ENCODE measurements around the gene CSMD2. TPM values are rescaled to one million over a fixed set of nuclear protein-coding genes. Genes with fewer than 3 reads are reported as not detected.

CSMD2 gene
- total RNA-seq, 1 experiment from 2014 or later, result 0.22 TPM

DNA sequence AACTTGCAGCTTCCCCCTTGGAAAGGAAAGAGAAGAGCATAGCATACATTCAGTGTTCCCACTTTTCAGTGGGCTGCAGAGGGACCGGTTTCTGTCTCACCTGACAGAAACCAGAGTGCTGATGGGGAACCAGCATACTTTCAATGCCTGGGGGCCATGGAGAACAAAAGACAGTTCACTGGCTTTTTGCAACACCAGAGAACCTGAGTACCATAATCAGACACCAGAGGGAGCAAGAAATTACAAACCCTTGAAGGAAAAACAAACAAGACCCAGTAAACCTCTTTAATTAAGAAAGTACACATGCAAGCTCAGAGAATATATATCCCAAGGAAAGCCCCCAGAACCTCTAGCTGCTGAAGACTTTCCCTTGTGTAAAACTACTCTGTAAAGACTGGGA lies 51.1 kb downstream of the CSMD2 start:
- Histone ChIP-seq H3K27me3 (ENCODE audit: insufficient read depth, low read length) (peaks cover 6% of the 10 kb centered on the region; the same call in 1 of the 2 replicates), H3K9me3 (ENCODE audit: control insufficient read depth in 1 of 2, insufficient read depth in 1 of 2, low read depth in 1 of 2, low read length in 2 of 2) (0 out of 4 replicates have a peak, but pooled peaks cover 0 to 4% of the 10 kb centered on the region in 2 experiments), H2AFZ (ENCODE audit: low read depth, low read length, poor library complexity, severe bottlenecking) (no peak overlapping the region), H3K4me3 (replicated peaks in 1 of 2; ENCODE audit: low read depth in 1 of 2, low read length in 2 of 2) (no peak overlapping the region), H4K20me1 (ENCODE audit: insufficient read depth) (no peaks in the 10 kb centered on the region), H3K79me2 (ENCODE audit: insufficient read depth, low read length) (no peaks in the 10 kb centered on the region), H3K9me2 (ENCODE audit: insufficient read depth) (no peaks in the 10 kb centered on the region), H3K27ac (ENCODE audit: low read depth, low read length) (no peak overlapping the region), H3K36me3 (ENCODE audit: control insufficient read depth in 1 of 2, insufficient read depth in 2 of 2, low read length in 2 of 2) (no peaks in the 10 kb centered on the region), H3K4me1 (ENCODE audit: control insufficient read depth in 1 of 2, insufficient read depth in 2 of 2, low read length in 2 of 2) (no peaks in the 10 kb centered on the region), H3K4me2 (ENCODE audit: low read length) (no peak overlapping the region), H3K9ac (ENCODE audit: low read length) (no peak overlapping the region)
- ChIA-PET CTCF (interaction anchor here (0.8 to 2.2 kb wide), 8 partner anchors 49 to 639 kb away, joined by 3 to 12 read pairs (median 4); no protein-coding TSS in a partner anchor), POLR2A (no interaction called here), RAD21 (ENCODE audit: low non-redundant PET in 1 of 2, low total read pairs in 2 of 2, uncharacterized antibody in 2 of 2, unreplicated experiment in 2 of 2) (no interaction called here)
- ATAC-seq (peak; percentile 58; the same call in 1 of the 2 replicates), DNase-seq (ENCODE audit: low read depth, low spot score) (peak; percentile 32)
- no TSS peak for BruUV-seq (replicated peaks)
- TF ChIP-seq JUND (IDR thresholded peaks at IDR 0.05), result no peak
- TF ChIP-seq, protein P1, sequence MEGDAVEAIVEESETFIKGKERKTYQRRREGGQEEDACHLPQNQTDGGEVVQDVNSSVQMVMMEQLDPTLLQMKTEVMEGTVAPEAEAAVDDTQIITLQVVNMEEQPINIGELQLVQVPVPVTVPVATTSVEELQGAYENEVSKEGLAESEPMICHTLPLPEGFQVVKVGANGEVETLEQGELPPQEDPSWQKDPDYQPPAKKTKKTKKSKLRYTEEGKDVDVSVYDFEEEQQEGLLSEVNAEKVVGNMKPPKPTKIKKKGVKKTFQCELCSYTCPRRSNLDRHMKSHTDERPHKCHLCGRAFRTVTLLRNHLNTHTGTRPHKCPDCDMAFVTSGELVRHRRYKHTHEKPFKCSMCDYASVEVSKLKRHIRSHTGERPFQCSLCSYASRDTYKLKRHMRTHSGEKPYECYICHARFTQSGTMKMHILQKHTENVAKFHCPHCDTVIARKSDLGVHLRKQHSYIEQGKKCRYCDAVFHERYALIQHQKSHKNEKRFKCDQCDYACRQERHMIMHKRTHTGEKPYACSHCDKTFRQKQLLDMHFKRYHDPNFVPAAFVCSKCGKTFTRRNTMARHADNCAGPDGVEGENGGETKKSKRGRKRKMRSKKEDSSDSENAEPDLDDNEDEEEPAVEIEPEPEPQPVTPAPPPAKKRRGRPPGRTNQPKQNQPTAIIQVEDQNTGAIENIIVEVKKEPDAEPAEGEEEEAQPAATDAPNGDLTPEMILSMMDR (IDR thresholded peaks at IDR 0.05 in 2 of 3, conservative IDR thresholded peaks at IDR 0.05 in 1 of 3; ENCODE audit: borderline replicate concordance in 1 of 3, insufficient read depth in 1 of 3, low read depth in 2 of 3, low read length in 2 of 3), result peak; percentile 43 to 56 (median 52); a peak in 5 of 6 replicates
- no peak for TF ChIP-seq ELF1 (IDR thresholded peaks at IDR 0.05; ENCODE audit: borderline replicate concordance, low read depth)
- no peak for TF ChIP-seq POLR2A (IDR thresholded peaks at IDR 0.05; ENCODE audit: borderline replicate concordance, extremely low read depth, insufficient read depth, insufficient read length)
- TF ChIP-seq SP1 (IDR thresholded peaks at IDR 0.05; ENCODE audit: low read depth), result no peak
- peak; percentile 44; the same call in 1 of the 2 replicates for TF ChIP-seq RAD21 (IDR thresholded peaks at IDR 0.05; ENCODE audit: low read depth)
- intact Hi-C loops (cut with micrococcal nuclease), result loop anchor here (1.0 kb wide), 3 partner anchors 49 to 628 kb away; no protein-coding TSS in a partner anchor

DNA sequence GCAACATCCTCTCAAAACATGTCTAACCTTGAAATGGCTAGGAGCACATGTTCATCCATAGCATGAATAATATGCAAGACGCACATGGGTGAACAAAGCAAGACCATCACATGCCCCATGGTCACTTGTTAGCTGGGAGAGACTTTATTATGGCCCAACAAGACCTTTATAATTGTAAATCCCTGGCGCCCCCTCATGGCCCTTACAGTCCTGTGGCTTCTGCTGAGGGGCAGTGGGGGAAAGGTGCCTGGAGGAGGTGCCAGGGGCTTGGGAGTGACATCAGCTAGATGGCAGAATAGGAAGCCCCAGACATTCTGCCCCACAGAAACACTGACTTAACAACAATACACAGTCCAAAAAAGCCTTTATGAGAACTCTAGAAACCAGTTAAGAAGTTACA lies 51.7 kb downstream of the CSMD2 start:
- Histone ChIP-seq H3K9me3 (ENCODE audit: control insufficient read depth in 1 of 2, insufficient read depth in 1 of 2, low read depth in 1 of 2, low read length in 2 of 2) (no peaks in the 10 kb centered on the region), H3K79me2 (ENCODE audit: insufficient read depth, low read length) (no peaks in the 10 kb centered on the region), H3K9ac (ENCODE audit: low read length) (no peak overlapping the region), H3K36me3 (ENCODE audit: control insufficient read depth in 1 of 2, insufficient read depth in 2 of 2, low read length in 2 of 2) (no peaks in the 10 kb centered on the region), H3K4me2 (ENCODE audit: low read length) (no peak overlapping the region), H3K27me3 (ENCODE audit: insufficient read depth, low read length) (peaks cover 11% of the 10 kb centered on the region; the same call in 1 of the 2 replicates), H2AFZ (ENCODE audit: low read depth, low read length, poor library complexity, severe bottlenecking) (no peak overlapping the region), H3K27ac (ENCODE audit: low read depth, low read length) (no peak overlapping the region), H3K4me3 (replicated peaks in 1 of 2; ENCODE audit: low read depth in 1 of 2, low read length in 2 of 2) (no peak overlapping the region), H3K4me1 (ENCODE audit: control insufficient read depth in 1 of 2, insufficient read depth in 2 of 2, low read length in 2 of 2) (no peaks in the 10 kb centered on the region), H4K20me1 (ENCODE audit: insufficient read depth) (no peaks in the 10 kb centered on the region), H3K9me2 (ENCODE audit: insufficient read depth) (no peaks in the 10 kb centered on the region)
- intact Hi-C loops (cut with micrococcal nuclease), result no loop called here
- peak; percentile 60 for ATAC-seq
- RAD21 ChIA-PET (ENCODE audit: low non-redundant PET in 1 of 2, low total read pairs in 2 of 2, uncharacterized antibody in 2 of 2, unreplicated experiment in 2 of 2), result no interaction called here
- no peak for DNase-seq (ENCODE audit: low read depth, low spot score)
- no TSS peak for BruUV-seq (replicated peaks)
- POLR2A ChIA-PET, result no interaction called here
- TF ChIP-seq, protein P1 (IDR thresholded peaks at IDR 0.05 in 2 of 3, conservative IDR thresholded peaks at IDR 0.05 in 1 of 3; ENCODE audit: borderline replicate concordance in 1 of 3, insufficient read depth in 1 of 3, low read depth in 2 of 3, low read length in 2 of 3), result peak in 2 of 3 experiments; percentile 13 to 25; a peak in 2 of 6 replicates
- TF ChIP-seq FOSL1 (IDR thresholded peaks at IDR 0.05; ENCODE audit: low read depth) (no peak), RAD21 (IDR thresholded peaks at IDR 0.05; ENCODE audit: low read depth) (peak; percentile 22; the same call in 1 of the 2 replicates)
- CTCF ChIA-PET, result interaction anchor here (1.2 to 2.2 kb wide), 5 partner anchors 378 to 629 kb away, joined by 3 to 12 read pairs (median 5); no protein-coding TSS in a partner anchor
